ENCODE results near the gene KMT2C.
"Not testable (repeated sequence)": the region's sequence is repeated elsewhere in the genome, so short reads cannot be mapped to it uniquely, and the experiment has no call there.

KMT2C gene

GRCh38 chr7:152313217-152313616, 122.6 kb downstream of the KMT2C start:
- no peak for DNase-seq (ENCODE audit: low read depth in 3 of 3)

GRCh38 chr7:152312316-152312715, 123.5 kb downstream of the KMT2C start:
- DNase-seq (ENCODE audit: low read depth in 3 of 3) = no peak

- DNase-seq (ENCODE audit: low read depth in 3 of 3) = no peak
Observed at GRCh38 chr7:152307902-152308301, 127.9 kb downstream of the KMT2C start.

- not testable (repeated sequence) for DNase-seq (ENCODE audit: low read depth in 3 of 3)
Observed at GRCh38 chr7:152299542-152300143, 136.2 kb downstream of the KMT2C start.

GRCh38 chr7:152292897-152293296, 142.9 kb downstream of the KMT2C start:
- no peak for DNase-seq (ENCODE audit: low read depth in 3 of 3)

GRCh38 chr7:152286972-152287371, 148.8 kb downstream of the KMT2C start:
- not testable (repeated sequence) for DNase-seq (ENCODE audit: low read depth in 3 of 3)

GRCh38 chr7:152286219-152286618, 149.6 kb downstream of the KMT2C start:
- DNase-seq (ENCODE audit: low read depth in 3 of 3) = not testable (repeated sequence)

GRCh38 chr7:152284998-152285397, 150.8 kb downstream of the KMT2C start:
- not testable (repeated sequence) for DNase-seq (ENCODE audit: low read depth in 3 of 3)

GRCh38 chr7:152277687-152278086, 158.1 kb downstream of the KMT2C start:
- not testable (repeated sequence) for DNase-seq (ENCODE audit: low read depth in 3 of 3)

- not testable (repeated sequence) for DNase-seq (ENCODE audit: low read depth in 3 of 3)
Observed at GRCh38 chr7:152270427-152270826, 165.4 kb downstream of the KMT2C start.

- DNase-seq (ENCODE audit: low read depth in 3 of 3) = not testable (repeated sequence)
Observed at GRCh38 chr7:152266859-152267258, 168.9 kb downstream of the KMT2C start.

- DNase-seq (ENCODE audit: low read depth in 3 of 3) = not testable (repeated sequence)
Observed at GRCh38 chr7:152264915-152265314, 170.9 kb downstream of the KMT2C start.

- DNase-seq (ENCODE audit: low read depth in 3 of 3) = not testable (repeated sequence)
Observed at GRCh38 chr7:152262146-152262545, 173.7 kb downstream of the KMT2C start.

GRCh38 chr7:152259645-152260044, 176.2 kb downstream of the KMT2C start:
- DNase-seq (ENCODE audit: low read depth in 3 of 3) = not testable (repeated sequence)

- DNase-seq (ENCODE audit: low read depth in 3 of 3) = not testable (repeated sequence)
Observed at GRCh38 chr7:152247851-152248250, 188.0 kb downstream of the KMT2C start.

- not testable (repeated sequence) for DNase-seq (ENCODE audit: low read depth in 3 of 3)
Observed at GRCh38 chr7:152245417-152245816, 190.4 kb downstream of the KMT2C start.

- DNase-seq (ENCODE audit: low read depth in 3 of 3) = not testable (repeated sequence)
Observed at GRCh38 chr7:152243464-152243863, 192.3 kb downstream of the KMT2C start.

- DNase-seq (ENCODE audit: low read depth in 3 of 3) = not testable (repeated sequence)
Observed at GRCh38 chr7:152241301-152241700, 194.5 kb downstream of the KMT2C start.

GRCh38 chr7:152236306-152236705, 199.5 kb downstream of the KMT2C start:
- not testable (repeated sequence) for DNase-seq (ENCODE audit: low read depth in 3 of 3)

- DNase-seq (ENCODE audit: low read depth in 3 of 3) = not testable (repeated sequence)
Observed at GRCh38 chr7:152234421-152234820, 201.4 kb downstream of the KMT2C start.

GRCh38 chr7:152231089-152231488, 204.7 kb downstream of the KMT2C start:
- no peak for DNase-seq (ENCODE audit: low read depth in 3 of 3)

GRCh38 chr7:152219556-152219955, 216.2 kb downstream of the KMT2C start:
- not testable (repeated sequence) for DNase-seq (ENCODE audit: low read depth in 3 of 3)

- not testable (repeated sequence) for DNase-seq (ENCODE audit: low read depth in 3 of 3)
Observed at GRCh38 chr7:152208766-152209165, 227.0 kb downstream of the KMT2C start.

GRCh38 chr7:152204417-152204816, 231.4 kb downstream of the KMT2C start:
- DNase-seq (ENCODE audit: low read depth in 3 of 3) = not testable (repeated sequence)

Measured in stimulated activated CD4-positive, alpha-beta T cell treated with anti-CD3 and anti-CD28 coated beads, TNF-alpha, amount 100 ng/mL, for 24 hours (primary cell).